ENCODE data around the gene ALDH1B1.

The ALDH1B1 gene

DNA sequence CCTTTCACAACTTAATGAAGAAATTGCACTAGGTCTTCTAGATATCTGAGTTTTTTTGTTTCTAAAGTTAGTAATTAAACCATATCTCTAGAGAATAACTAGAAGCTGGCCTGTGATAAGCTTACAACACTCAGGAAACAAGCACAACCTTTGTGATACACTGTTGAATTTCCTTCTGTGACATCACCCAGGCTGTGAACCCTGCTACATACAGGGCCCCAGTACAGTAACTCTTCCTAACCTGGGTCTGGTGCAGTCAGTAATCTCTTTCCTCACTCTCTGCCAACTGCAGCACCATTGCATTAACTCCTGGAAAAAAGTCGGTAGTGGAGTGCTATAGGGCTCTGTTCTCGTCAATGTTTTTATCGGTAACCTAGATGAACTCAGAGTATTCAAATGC lies 42.4 kb downstream of the ALDH1B1 start:
- Histone ChIP-seq H3K9me3 (ENCODE audit: low read depth, low read length) (no peaks in the 10 kb centered on the region), H3K4me3 (no peak overlapping the region), H3K36me3 (ENCODE audit: insufficient read depth, low read length) (no peaks in the 10 kb centered on the region), H3K27ac (no peak overlapping the region), H3K9ac (ENCODE audit: insufficient read length) (no peak overlapping the region)
- no peak for DNase-seq (ENCODE audit: low read depth, low spot score)
- TF ChIP-seq POLR2AphosphoS5 (IDR thresholded peaks at IDR 0.05; ENCODE audit: borderline replicate concordance, low read depth, low read length) (no peak), FOXP2 (optimal IDR thresholded peaks at IDR 0.05; ENCODE audit: control extremely low read depth, extremely low read length, insufficient read depth) (no peak), EZH2 (IDR thresholded peaks at IDR 0.05) (no peak)

DNA sequence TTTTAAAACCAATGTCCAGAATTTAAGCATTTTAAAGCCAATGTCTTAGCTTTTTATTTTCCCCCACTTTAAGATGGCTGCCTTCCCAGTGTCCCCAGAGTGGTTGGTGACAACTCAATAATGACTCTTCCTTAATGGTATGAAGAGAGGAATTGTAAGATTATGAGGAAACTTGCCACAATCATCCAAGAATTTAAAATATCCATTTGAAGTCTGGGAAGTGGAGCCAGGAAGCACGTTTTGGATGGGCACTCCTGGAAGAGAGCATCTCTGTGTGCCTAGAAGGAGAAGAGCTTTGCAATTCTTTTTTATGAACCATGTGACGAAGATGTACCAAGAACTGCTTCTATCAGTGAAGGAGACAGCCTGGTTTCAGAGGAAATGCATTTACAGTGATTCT lies 43.0 kb downstream of the ALDH1B1 start:
- H3K36me3 ChIP-seq (ENCODE audit: insufficient read depth, low read length), result no peaks in the 10 kb centered on the region
- no peak for DNase-seq (ENCODE audit: low read depth, low spot score)

DNA sequence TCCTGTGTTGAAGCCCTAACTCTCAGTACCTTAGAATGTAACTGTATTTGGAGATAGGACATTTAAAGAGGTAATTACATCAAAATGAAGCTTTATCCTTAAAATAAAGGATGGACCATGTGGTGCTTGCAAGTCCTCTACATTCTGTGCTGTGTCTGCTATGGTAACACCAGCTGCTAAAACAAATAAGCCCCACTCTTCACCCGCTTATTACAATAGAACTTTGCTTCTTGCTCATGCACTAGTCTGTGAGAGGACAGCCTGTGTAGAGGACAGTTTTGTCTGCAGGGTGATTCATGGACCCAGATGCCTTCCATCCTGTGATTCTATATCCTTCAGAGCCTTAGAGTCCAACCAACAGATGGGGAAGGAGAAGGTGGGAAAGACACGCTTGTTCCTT lies 44.2 kb downstream of the ALDH1B1 start:
- H3K36me3 ChIP-seq (ENCODE audit: insufficient read depth, low read length), result no peaks in the 10 kb centered on the region
- H3K4me3 ChIP-seq, result no peak overlapping the region
- H3K9ac ChIP-seq (ENCODE audit: insufficient read length), result no peak overlapping the region
- no peak for DNase-seq (ENCODE audit: low read depth, low spot score)
- no peak for TF ChIP-seq POLR2AphosphoS5 (IDR thresholded peaks at IDR 0.05; ENCODE audit: borderline replicate concordance, low read depth, low read length)
- no peak for TF ChIP-seq EZH2 (IDR thresholded peaks at IDR 0.05)
- TF ChIP-seq FOXP2 (optimal IDR thresholded peaks at IDR 0.05; ENCODE audit: control extremely low read depth, extremely low read length, insufficient read depth), result no peak
- no peak overlapping the region for H3K27ac ChIP-seq
- no peaks in the 10 kb centered on the region for H3K9me3 ChIP-seq (ENCODE audit: low read depth, low read length)

More for the DNA sequence above, 43.0 kb downstream of the ALDH1B1 start:
- no peak overlapping the region for H3K9ac ChIP-seq (ENCODE audit: insufficient read length)
- H3K4me3 ChIP-seq, result no peak overlapping the region
- no peaks in the 10 kb centered on the region for H3K9me3 ChIP-seq (ENCODE audit: low read depth, low read length)
- TF ChIP-seq POLR2AphosphoS5 (IDR thresholded peaks at IDR 0.05; ENCODE audit: borderline replicate concordance, low read depth, low read length) (no peak), FOXP2 (optimal IDR thresholded peaks at IDR 0.05; ENCODE audit: control extremely low read depth, extremely low read length, insufficient read depth) (no peak), EZH2 (IDR thresholded peaks at IDR 0.05) (no peak)
- H3K27ac ChIP-seq, result no peak overlapping the region

DNA sequence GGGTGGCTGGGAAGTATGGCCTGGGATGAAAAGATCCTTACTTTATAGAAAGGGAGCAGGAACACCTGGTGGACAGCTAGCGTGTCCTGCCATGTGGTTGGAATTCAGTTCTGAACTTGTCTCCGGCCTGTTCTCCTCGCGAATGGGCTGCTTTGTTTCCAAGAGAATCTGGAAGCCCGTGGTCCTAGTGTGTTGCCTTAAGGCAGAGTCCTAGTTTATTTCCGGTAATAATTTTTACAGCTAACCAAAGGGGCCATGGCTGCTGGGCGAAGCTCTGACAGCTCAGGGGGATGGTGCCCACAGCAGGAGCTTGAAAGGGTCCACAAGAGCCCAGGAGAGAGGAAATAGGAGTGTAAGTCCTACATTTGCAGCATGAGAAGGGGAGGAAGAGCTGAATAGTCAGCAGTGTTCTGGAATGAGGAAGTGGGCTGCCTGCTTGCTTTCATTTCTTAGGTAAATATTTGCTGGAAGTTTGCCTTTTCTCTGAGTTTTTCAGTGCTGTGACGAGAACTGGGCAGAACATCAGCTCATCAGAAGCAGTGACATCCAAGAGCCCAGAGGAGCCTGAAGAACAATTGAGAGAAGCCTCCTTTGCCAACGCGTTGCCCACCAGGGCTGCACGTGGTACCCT lies 44.8 kb downstream of the ALDH1B1 start:
- no peak overlapping the region for H3K4me3 ChIP-seq
- no peak overlapping the region for H3K27ac ChIP-seq
- TF ChIP-seq POLR2AphosphoS5 (IDR thresholded peaks at IDR 0.05; ENCODE audit: borderline replicate concordance, low read depth, low read length) (no peak), EZH2 (IDR thresholded peaks at IDR 0.05) (no peak), FOXP2 (optimal IDR thresholded peaks at IDR 0.05; ENCODE audit: control extremely low read depth, extremely low read length, insufficient read depth) (no peak)
- no peak for DNase-seq (ENCODE audit: low read depth, low spot score)
- H3K9me3 ChIP-seq (ENCODE audit: low read depth, low read length), result no peaks in the 10 kb centered on the region
- H3K9ac ChIP-seq (ENCODE audit: insufficient read length), result no peak overlapping the region
- H3K36me3 ChIP-seq (ENCODE audit: insufficient read depth, low read length), result no peaks in the 10 kb centered on the region

DNA sequence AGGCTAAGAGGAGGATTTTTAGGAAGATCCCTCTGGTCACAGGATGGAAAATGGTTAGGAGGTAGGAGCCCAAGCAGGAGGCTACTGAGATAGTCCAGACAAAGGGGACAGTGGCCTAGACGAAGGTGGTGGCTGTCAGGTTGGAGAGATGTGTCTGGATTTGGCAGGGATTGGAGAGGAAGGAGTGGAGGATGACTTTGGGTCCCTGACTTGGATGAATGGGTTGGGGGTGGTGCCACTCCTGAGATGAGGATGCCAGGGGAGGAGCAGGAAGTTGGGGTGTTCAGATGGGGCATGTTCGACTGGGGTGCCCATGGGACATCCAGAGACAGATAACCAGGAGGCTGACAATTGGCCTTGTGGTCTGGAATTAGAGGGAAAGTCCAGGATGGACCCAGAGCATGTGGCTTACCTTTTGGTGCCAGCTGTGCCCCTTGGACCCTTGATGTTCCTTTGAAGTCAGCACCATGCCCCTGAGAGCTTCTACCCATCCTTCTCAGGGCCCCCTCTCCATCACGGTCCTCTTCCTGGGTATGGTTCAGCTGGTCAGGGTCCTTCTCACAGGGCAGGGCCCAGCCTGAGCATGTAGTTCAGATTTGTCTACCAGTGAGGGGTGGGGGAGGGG lies 46.9 kb downstream of the ALDH1B1 start:
- TF ChIP-seq FOXP2 (optimal IDR thresholded peaks at IDR 0.05; ENCODE audit: control extremely low read depth, extremely low read length, insufficient read depth), result no peak
- TF ChIP-seq EZH2 (IDR thresholded peaks at IDR 0.05), result no peak
- TF ChIP-seq POLR2AphosphoS5 (IDR thresholded peaks at IDR 0.05; ENCODE audit: borderline replicate concordance, low read depth, low read length), result no peak
- Histone ChIP-seq H3K9ac (ENCODE audit: insufficient read length) (no peak overlapping the region), H3K9me3 (ENCODE audit: low read depth, low read length) (no peaks in the 10 kb centered on the region), H3K27ac (no peak overlapping the region), H3K4me3 (no peak overlapping the region), H3K36me3 (ENCODE audit: insufficient read depth, low read length) (no peaks in the 10 kb centered on the region)
- no peak for DNase-seq (ENCODE audit: low read depth, low spot score)

- Histone ChIP-seq H3K9ac (ENCODE audit: insufficient read length) (no peak overlapping the region), H3K27ac (no peak overlapping the region), H3K4me3 (no peak overlapping the region), H3K9me3 (ENCODE audit: low read depth, low read length) (no peaks in the 10 kb centered on the region), H3K36me3 (ENCODE audit: insufficient read depth, low read length) (no peaks in the 10 kb centered on the region)
- no peak for DNase-seq (ENCODE audit: low read depth, low spot score)
- no peak for TF ChIP-seq FOXP2 (optimal IDR thresholded peaks at IDR 0.05; ENCODE audit: control extremely low read depth, extremely low read length, insufficient read depth)
- TF ChIP-seq EZH2 (IDR thresholded peaks at IDR 0.05), result no peak
- no peak for TF ChIP-seq POLR2AphosphoS5 (IDR thresholded peaks at IDR 0.05; ENCODE audit: borderline replicate concordance, low read depth, low read length)
Observed at GRCh38 chr9:38439916-38440301, 47.4 kb downstream of the ALDH1B1 start.

- no peaks in the 10 kb centered on the region for H3K9me3 ChIP-seq (ENCODE audit: low read depth, low read length)
- no peak for DNase-seq (ENCODE audit: low read depth, low spot score)
- no peak overlapping the region for H3K27ac ChIP-seq
- H3K36me3 ChIP-seq (ENCODE audit: insufficient read depth, low read length), result no peaks in the 10 kb centered on the region
- H3K9ac ChIP-seq (ENCODE audit: insufficient read length), result no peak overlapping the region
- TF ChIP-seq POLR2AphosphoS5 (IDR thresholded peaks at IDR 0.05; ENCODE audit: borderline replicate concordance, low read depth, low read length) (no peak), EZH2 (IDR thresholded peaks at IDR 0.05) (no peak), FOXP2 (optimal IDR thresholded peaks at IDR 0.05; ENCODE audit: control extremely low read depth, extremely low read length, insufficient read depth) (no peak)
- H3K4me3 ChIP-seq, result no peak overlapping the region
Observed at GRCh38 chr9:38440516-38440915, 48.0 kb downstream of the ALDH1B1 start.

- H3K36me3 ChIP-seq (ENCODE audit: insufficient read depth, low read length), result no peaks in the 10 kb centered on the region
- H3K9ac ChIP-seq (ENCODE audit: insufficient read length), result no peak overlapping the region
- no peak for DNase-seq (ENCODE audit: low read depth, low spot score)
- H3K27ac ChIP-seq, result no peak overlapping the region
- H3K9me3 ChIP-seq (ENCODE audit: low read depth, low read length), result no peaks in the 10 kb centered on the region
- H3K4me3 ChIP-seq, result no peak overlapping the region
- TF ChIP-seq FOXP2 (optimal IDR thresholded peaks at IDR 0.05; ENCODE audit: control extremely low read depth, extremely low read length, insufficient read depth) (no peak), EZH2 (IDR thresholded peaks at IDR 0.05) (no peak), POLR2AphosphoS5 (IDR thresholded peaks at IDR 0.05; ENCODE audit: borderline replicate concordance, low read depth, low read length) (no peak)
Observed at GRCh38 chr9:38441347-38442085, 49.0 kb downstream of the ALDH1B1 start.

Measured in SK-N-MC (cell line).